H1 (cell line): ENCODE measurements around the gene CNTF. TPM values are rescaled to one million over a fixed set of nuclear protein-coding genes. Genes with fewer than 3 reads are reported as not detected.

Source experiments
- RBBP5 ChIP-seq: IDR thresholded peaks from 2 replicates; pipeline ENCODE4 v1.7.1; 2012; ENCODE audit warnings: low read depth, mild to moderate bottlenecking, inconsistent platforms, low read length, moderate library complexity, borderline replicate concordance
- TBP ChIP-seq: IDR thresholded peaks from 2 replicates; pipeline ENCODE4 v1.6.1; 2011; ENCODE audit warnings: low read depth, low read length, improper control_type of control experiment
- polyA plus RNA-seq, 7 experiments: library from polyadenylated mRNA; depleted of rRNA in 3 of 7; stranded (reverse) in 5 of 7; unstranded in 2 of 7; fragments of >200 nt in 5 of 7; fragments of 200-250 nt in 2 of 7; gene quantifications; 1 replicate in 5 of 7; 2 replicates in 1 of 7; 4 replicates in 1 of 7; pipeline versions ENCODE4 v1.2.1 to v1.2.3, GENCODE V29; 2011 to 2013; ENCODE audit warnings: missing spikeins in 2 of 7, mixed read lengths in 2 of 7
- total RNA-seq: library from RNA; stranded (reverse); fragmentation: NEBNext Ultra II Directional; extraction: Animal tissue kit (Norgen Biotek cat#: 25700); gene quantifications from 2 replicates; pipeline ENCODE4 v1.2.1, GENCODE V29; 2021

The CNTF gene
- total and polyA plus RNA-seq, 2 of the 8 experiments (the other 6 are each of a cell fraction or from before 2014, with no cell fraction given), result 0.41 to 1.5 TPM

DNA sequence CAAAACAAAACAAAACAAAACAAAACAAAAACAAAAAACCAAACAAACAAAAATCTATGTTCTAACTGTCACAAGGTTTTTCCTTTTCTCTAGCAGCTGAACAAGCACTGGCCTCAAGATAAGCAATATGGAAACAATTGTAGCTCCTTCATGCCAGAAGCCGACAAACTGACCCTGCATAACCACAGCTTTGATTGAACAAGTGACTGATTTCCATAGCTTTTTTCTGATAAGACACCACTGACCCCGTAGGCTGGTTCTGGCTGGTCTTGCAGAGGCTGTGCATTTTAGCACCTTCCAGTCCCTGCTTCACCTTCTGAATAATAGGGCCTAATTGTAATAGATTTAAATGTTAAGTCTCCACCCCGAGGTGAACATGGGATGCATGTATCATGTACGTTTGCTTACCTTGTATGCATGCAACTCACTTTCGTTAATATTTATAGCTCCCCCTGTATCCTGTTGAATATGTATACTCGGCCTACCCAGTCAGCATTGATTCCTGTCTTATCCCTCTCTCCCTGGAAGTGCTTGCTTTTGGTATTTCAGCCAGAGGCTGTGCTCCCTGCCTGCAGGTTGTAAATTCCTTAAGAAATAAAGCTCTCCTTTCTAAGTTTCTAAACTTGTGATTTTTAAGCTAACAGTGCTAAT, 49.6 kb downstream of the CNTF start (continued):
- TF ChIP-seq RBBP5 (no peak), TBP (no peak)
